Measurements from ENCODE around the gene C3orf20. TPM values are rescaled to one million over a fixed set of nuclear protein-coding genes. Genes with fewer than 3 reads are reported as not detected.

C3orf20 gene
- polyA plus RNA-seq, 2 donors, result not detected

DNA sequence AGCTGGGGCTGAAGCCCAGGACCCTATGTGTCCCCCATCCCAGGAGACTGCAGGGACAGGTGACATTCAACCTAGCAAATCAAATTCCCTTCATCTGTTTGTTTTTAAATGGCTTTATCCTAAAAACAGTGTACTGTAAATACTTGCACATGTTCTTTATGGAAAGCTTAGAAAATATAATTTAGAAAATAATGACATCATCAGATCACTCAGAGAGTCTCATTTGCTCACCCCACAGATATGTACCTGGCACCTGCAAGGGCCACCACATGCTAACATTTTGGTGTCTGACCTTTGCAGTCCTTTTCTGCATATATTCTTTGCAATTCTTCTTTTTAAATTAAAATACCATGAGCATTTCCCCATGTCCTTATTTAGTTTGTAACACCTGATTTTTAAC, 85.2 kb downstream of the C3orf20 start:
- Histone ChIP-seq H3K27me3 (ENCODE audit: control insufficient read depth in 1 of 2, insufficient read depth in 2 of 2, low read length in 2 of 2) (no peaks in the 10 kb centered on the region), H3K27ac (ENCODE audit: low read depth in 2 of 2, low read length in 1 of 2) (no peak overlapping the region), H3K9me3 (ENCODE audit: control insufficient read depth in 2 of 2, insufficient read depth in 1 of 2, low read depth in 1 of 2, low read length in 1 of 2) (no peaks in the 10 kb centered on the region), H3K4me3 (ENCODE audit: low read depth in 1 of 2, low read length in 2 of 2) (no peak overlapping the region), H3K4me1 (ENCODE audit: control insufficient read depth in 2 of 2, insufficient read depth in 2 of 2, low read length in 1 of 2) (no peaks in the 10 kb centered on the region), H3K36me3 (ENCODE audit: control insufficient read depth in 2 of 2, insufficient read depth in 2 of 2, low read length in 1 of 2) (no peaks in the 10 kb centered on the region)

DNA sequence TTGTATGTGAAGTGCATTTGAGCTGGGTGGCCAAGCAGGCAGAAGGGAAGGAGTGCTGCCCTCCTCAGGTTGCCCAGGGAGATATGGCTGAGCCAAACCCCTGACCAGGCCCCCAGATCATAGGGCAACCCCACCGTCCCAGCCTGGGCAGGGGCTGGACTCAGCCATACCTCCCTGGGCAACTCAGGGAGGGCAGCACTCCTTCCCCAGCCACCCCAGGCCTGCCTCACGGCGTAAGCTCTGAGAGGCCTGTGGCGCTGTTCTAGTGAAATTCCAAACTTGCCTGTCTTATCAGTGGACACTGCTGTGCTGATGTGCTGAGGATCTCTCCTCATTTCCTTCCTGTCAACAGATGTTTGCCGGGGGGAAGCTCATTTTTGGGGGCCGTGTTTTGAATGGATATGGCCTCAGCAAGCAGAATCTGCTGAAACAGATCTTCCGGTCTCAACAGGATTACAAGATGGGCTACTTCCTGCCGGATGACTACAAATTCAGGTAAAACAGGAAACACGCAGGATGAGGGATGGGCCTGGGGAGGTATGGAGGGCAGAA, 86.3 kb downstream of the C3orf20 start:
- Histone ChIP-seq H3K27ac (ENCODE audit: low read depth in 2 of 2, low read length in 1 of 2) (no peak overlapping the region), H3K27me3 (ENCODE audit: control insufficient read depth in 1 of 2, insufficient read depth in 2 of 2, low read length in 2 of 2) (no peaks in the 10 kb centered on the region), H3K4me1 (ENCODE audit: control insufficient read depth in 2 of 2, insufficient read depth in 2 of 2, low read length in 1 of 2) (no peaks in the 10 kb centered on the region), H3K4me3 (ENCODE audit: low read depth in 1 of 2, low read length in 2 of 2) (no peak overlapping the region), H3K9me3 (ENCODE audit: control insufficient read depth in 2 of 2, insufficient read depth in 1 of 2, low read depth in 1 of 2, low read length in 1 of 2) (no peaks in the 10 kb centered on the region), H3K36me3 (ENCODE audit: control insufficient read depth in 2 of 2, insufficient read depth in 2 of 2, low read length in 1 of 2) (no peaks in the 10 kb centered on the region)
- WGBS, 2 donors, result 70 to 73% methylated on average over 9 of the region's 9 CpGs

GRCh38 chr3:14761866-14762265, 86.9 kb downstream of the C3orf20 start:
- H3K36me3 ChIP-seq (ENCODE audit: control insufficient read depth in 2 of 2, insufficient read depth in 2 of 2, low read length in 1 of 2), result no peaks in the 10 kb centered on the region
- H3K4me3 ChIP-seq (ENCODE audit: low read depth in 1 of 2, low read length in 2 of 2), result no peak overlapping the region
- no peaks in the 10 kb centered on the region for H3K4me1 ChIP-seq (ENCODE audit: control insufficient read depth in 2 of 2, insufficient read depth in 2 of 2, low read length in 1 of 2)
- no peak overlapping the region for H3K27ac ChIP-seq (ENCODE audit: low read depth in 2 of 2, low read length in 1 of 2)
- WGBS, 2 donors, result 100% methylated on average over 2 of the region's 2 CpGs
- no peaks in the 10 kb centered on the region for H3K9me3 ChIP-seq (ENCODE audit: control insufficient read depth in 2 of 2, insufficient read depth in 1 of 2, low read depth in 1 of 2, low read length in 1 of 2)
- no peaks in the 10 kb centered on the region for H3K27me3 ChIP-seq (ENCODE audit: control insufficient read depth in 1 of 2, insufficient read depth in 2 of 2, low read length in 2 of 2)

- Histone ChIP-seq H3K9me3 (ENCODE audit: control insufficient read depth in 2 of 2, insufficient read depth in 1 of 2, low read depth in 1 of 2, low read length in 1 of 2) (no peaks in the 10 kb centered on the region), H3K4me3 (ENCODE audit: low read depth in 1 of 2, low read length in 2 of 2) (no peak overlapping the region), H3K36me3 (ENCODE audit: control insufficient read depth in 2 of 2, insufficient read depth in 2 of 2, low read length in 1 of 2) (no peaks in the 10 kb centered on the region), H3K27me3 (ENCODE audit: control insufficient read depth in 1 of 2, insufficient read depth in 2 of 2, low read length in 2 of 2) (no peaks in the 10 kb centered on the region), H3K27ac (ENCODE audit: low read depth in 2 of 2, low read length in 1 of 2) (no peak overlapping the region), H3K4me1 (ENCODE audit: control insufficient read depth in 2 of 2, insufficient read depth in 2 of 2, low read length in 1 of 2) (no peaks in the 10 kb centered on the region)
- 88 to 93% methylated on average over 3 of the region's 3 CpGs for WGBS, 2 donors
Measured at GRCh38 chr3:14762701-14763100, 87.8 kb downstream of the C3orf20 start.

GRCh38 chr3:14764331-14765059, 89.6 kb downstream of the C3orf20 start:
- no peaks in the 10 kb centered on the region for H3K36me3 ChIP-seq (ENCODE audit: control insufficient read depth in 2 of 2, insufficient read depth in 2 of 2, low read length in 1 of 2)
- H3K27ac ChIP-seq (ENCODE audit: low read depth in 2 of 2, low read length in 1 of 2), result no peak overlapping the region
- no peak overlapping the region for H3K4me3 ChIP-seq (ENCODE audit: low read depth in 1 of 2, low read length in 2 of 2)
- H3K4me1 ChIP-seq (ENCODE audit: control insufficient read depth in 2 of 2, insufficient read depth in 2 of 2, low read length in 1 of 2), result no peaks in the 10 kb centered on the region
- H3K27me3 ChIP-seq (ENCODE audit: control insufficient read depth in 1 of 2, insufficient read depth in 2 of 2, low read length in 2 of 2), result no peaks in the 10 kb centered on the region
- H3K9me3 ChIP-seq (ENCODE audit: control insufficient read depth in 2 of 2, insufficient read depth in 1 of 2, low read depth in 1 of 2, low read length in 1 of 2), result no peaks in the 10 kb centered on the region
- WGBS, 2 donors, result 86 to 89% methylated on average over 8 of the region's 8 CpGs

DNA sequence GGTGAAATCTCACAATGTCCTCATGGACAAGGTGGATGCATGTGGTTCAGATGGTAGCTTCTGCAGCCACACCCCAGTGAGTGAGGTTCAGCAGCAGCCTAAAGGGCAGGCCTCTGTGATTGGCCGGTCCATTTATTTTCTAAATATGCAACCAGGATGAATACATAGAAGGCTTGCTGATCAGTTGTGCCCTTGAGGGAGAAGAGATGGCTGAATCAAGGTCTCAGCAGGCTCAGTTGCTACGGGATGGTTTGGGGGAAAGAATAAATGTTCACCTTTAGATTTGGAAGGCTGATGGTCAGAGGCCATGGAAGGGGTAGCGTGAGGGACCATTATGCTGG, 90.1 kb downstream of the C3orf20 start:
- WGBS, 2 donors, result 87 to 90% methylated on average over 3 of the region's 3 CpGs
- Histone ChIP-seq H3K9me3 (ENCODE audit: control insufficient read depth in 2 of 2, insufficient read depth in 1 of 2, low read depth in 1 of 2, low read length in 1 of 2) (no peaks in the 10 kb centered on the region), H3K36me3 (ENCODE audit: control insufficient read depth in 2 of 2, insufficient read depth in 2 of 2, low read length in 1 of 2) (no peaks in the 10 kb centered on the region), H3K4me1 (ENCODE audit: control insufficient read depth in 2 of 2, insufficient read depth in 2 of 2, low read length in 1 of 2) (no peaks in the 10 kb centered on the region), H3K27ac (ENCODE audit: low read depth in 2 of 2, low read length in 1 of 2) (no peak overlapping the region), H3K27me3 (ENCODE audit: control insufficient read depth in 1 of 2, insufficient read depth in 2 of 2, low read length in 2 of 2) (no peaks in the 10 kb centered on the region), H3K4me3 (ENCODE audit: low read depth in 1 of 2, low read length in 2 of 2) (no peak overlapping the region)

- H3K27me3 ChIP-seq (ENCODE audit: control insufficient read depth in 1 of 2, insufficient read depth in 2 of 2, low read length in 2 of 2), result no peaks in the 10 kb centered on the region
Measured at GRCh38 chr3:14765576-14766427, 90.9 kb downstream of the C3orf20 start.

GRCh38 chr3:14766428-14767244, 91.7 kb downstream of the C3orf20 start:
- H3K36me3 ChIP-seq (ENCODE audit: control insufficient read depth in 2 of 2, insufficient read depth in 2 of 2, low read length in 1 of 2), result no peaks in the 10 kb centered on the region
- no peak overlapping the region for H3K27ac ChIP-seq (ENCODE audit: low read depth in 2 of 2, low read length in 1 of 2)
- H3K27me3 ChIP-seq (ENCODE audit: control insufficient read depth in 1 of 2, insufficient read depth in 2 of 2, low read length in 2 of 2), result no peaks in the 10 kb centered on the region
- H3K4me3 ChIP-seq (ENCODE audit: low read depth in 1 of 2, low read length in 2 of 2), result no peak overlapping the region
- H3K9me3 ChIP-seq (ENCODE audit: control insufficient read depth in 2 of 2, insufficient read depth in 1 of 2, low read depth in 1 of 2, low read length in 1 of 2), result no peaks in the 10 kb centered on the region
- H3K4me1 ChIP-seq (ENCODE audit: control insufficient read depth in 2 of 2, insufficient read depth in 2 of 2, low read length in 1 of 2), result no peaks in the 10 kb centered on the region
- 87% methylated on average over 21 to 23 of the region's 23 CpGs for WGBS, 2 donors

More at GRCh38 chr3:14765576-14766427, 90.9 kb downstream of the C3orf20 start:
- no peak overlapping the region for H3K27ac ChIP-seq (ENCODE audit: low read depth in 2 of 2, low read length in 1 of 2)
- H3K36me3 ChIP-seq (ENCODE audit: control insufficient read depth in 2 of 2, insufficient read depth in 2 of 2, low read length in 1 of 2), result no peaks in the 10 kb centered on the region
- H3K4me1 ChIP-seq (ENCODE audit: control insufficient read depth in 2 of 2, insufficient read depth in 2 of 2, low read length in 1 of 2), result no peaks in the 10 kb centered on the region
- H3K9me3 ChIP-seq (ENCODE audit: control insufficient read depth in 2 of 2, insufficient read depth in 1 of 2, low read depth in 1 of 2, low read length in 1 of 2), result no peaks in the 10 kb centered on the region
- H3K4me3 ChIP-seq (ENCODE audit: low read depth in 1 of 2, low read length in 2 of 2), result no peak overlapping the region
- 88 to 89% methylated on average over 9 of the region's 9 CpGs for WGBS, 2 donors

DNA sequence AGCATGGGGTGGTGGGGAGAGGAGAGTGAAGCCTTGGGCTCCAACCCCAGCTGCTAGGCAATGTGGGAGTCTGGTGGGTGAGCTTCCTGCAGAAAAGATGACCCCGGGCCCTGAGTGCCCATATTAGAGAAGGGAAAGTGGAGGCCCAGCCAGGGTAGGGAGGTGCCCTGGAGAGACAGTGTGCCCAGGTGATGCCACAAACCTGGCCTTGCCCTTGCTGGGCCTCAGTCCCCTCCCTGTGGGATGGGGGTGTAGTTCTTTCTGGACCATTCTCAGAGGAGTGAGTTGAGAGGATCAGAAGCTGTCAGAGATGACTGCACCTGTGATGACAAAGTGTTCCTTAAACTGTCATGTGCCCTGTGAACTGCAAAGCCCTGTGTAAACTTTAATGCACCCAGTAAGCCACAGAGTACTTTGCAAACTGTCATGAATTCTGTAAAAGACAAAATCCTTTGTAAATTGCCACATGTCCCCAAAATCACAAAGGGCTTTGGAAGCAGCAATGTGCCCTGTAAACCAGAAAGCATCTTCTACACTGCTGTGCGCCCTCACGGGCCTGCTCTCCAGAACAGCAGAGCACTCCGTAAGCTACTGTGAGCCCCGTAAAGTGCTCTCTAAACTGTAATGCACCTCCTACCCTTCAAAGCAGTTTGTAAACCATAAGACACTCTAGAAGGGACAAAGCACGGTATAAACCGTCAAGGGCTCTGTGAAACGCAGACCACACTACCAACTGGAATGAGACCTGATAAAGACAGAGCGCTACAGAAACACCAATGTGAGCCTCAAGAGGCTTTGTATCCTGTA, 92.5 kb downstream of the C3orf20 start:
- Histone ChIP-seq H3K4me3 (ENCODE audit: low read depth in 1 of 2, low read length in 2 of 2) (no peak overlapping the region), H3K9me3 (ENCODE audit: control insufficient read depth in 2 of 2, insufficient read depth in 1 of 2, low read depth in 1 of 2, low read length in 1 of 2) (no peaks in the 10 kb centered on the region), H3K27ac (ENCODE audit: low read depth in 2 of 2, low read length in 1 of 2) (no peak overlapping the region), H3K4me1 (ENCODE audit: control insufficient read depth in 2 of 2, insufficient read depth in 2 of 2, low read length in 1 of 2) (no peaks in the 10 kb centered on the region), H3K36me3 (ENCODE audit: control insufficient read depth in 2 of 2, insufficient read depth in 2 of 2, low read length in 1 of 2) (no peaks in the 10 kb centered on the region), H3K27me3 (ENCODE audit: control insufficient read depth in 1 of 2, insufficient read depth in 2 of 2, low read length in 2 of 2) (no peaks in the 10 kb centered on the region)
- 83 to 84% methylated on average over 9 of the region's 9 CpGs for WGBS, 2 donors

Measured in esophagus (tissue), 2 donors.